Stimulated activated CD4-positive, alpha-beta T cell treated with anti-CD3 and anti-CD28 coated beads, TNF-alpha, amount 100 ng/mL, for 48 hours (primary cell): ENCODE data around the gene INSIG1.

Source experiments
- DNase-seq, 3 donors: peaks; one replicate each; pipeline ENCODE4 v3.0.0-alpha.2; 2020; ENCODE audit warnings: low read depth in 3 of 3

The INSIG1 gene

DNA sequence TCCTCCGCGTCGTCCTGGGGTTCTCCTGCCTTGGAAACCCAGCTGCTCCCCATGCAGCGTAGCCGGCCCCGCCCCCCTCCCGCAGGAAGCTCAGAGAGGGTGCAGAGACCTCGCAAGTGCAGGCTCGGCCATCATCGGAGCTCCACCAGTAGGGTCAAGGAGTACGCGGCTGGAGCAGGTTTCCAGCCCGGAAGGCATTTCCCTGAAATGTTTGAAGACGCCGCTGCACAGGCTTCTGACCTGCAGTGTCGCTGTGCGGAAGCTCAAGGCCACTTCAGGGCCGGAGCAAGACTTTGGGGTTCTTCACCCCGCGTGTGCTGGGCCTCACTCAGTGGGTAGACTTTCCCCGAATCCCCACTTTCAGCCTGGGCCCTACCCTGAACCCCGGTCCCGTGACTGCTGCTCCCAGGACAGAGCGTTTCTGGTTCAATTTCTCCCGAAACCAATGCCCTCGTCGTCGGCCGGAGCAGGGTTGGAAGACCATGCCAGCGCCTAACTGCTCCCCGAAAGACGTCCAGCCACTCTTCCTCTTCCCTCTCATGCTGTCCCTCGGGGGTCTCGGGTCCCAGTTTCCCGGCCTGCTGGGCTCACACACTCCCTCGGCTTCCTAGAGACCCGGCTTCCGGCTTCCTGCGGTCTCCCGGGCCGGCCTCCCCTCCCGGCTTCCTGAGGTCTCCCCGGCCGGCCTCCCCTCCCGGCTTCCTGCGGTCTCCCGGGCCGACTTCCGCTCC, 52.1 kb downstream of the INSIG1 start:
- no peak for DNase-seq

DNA sequence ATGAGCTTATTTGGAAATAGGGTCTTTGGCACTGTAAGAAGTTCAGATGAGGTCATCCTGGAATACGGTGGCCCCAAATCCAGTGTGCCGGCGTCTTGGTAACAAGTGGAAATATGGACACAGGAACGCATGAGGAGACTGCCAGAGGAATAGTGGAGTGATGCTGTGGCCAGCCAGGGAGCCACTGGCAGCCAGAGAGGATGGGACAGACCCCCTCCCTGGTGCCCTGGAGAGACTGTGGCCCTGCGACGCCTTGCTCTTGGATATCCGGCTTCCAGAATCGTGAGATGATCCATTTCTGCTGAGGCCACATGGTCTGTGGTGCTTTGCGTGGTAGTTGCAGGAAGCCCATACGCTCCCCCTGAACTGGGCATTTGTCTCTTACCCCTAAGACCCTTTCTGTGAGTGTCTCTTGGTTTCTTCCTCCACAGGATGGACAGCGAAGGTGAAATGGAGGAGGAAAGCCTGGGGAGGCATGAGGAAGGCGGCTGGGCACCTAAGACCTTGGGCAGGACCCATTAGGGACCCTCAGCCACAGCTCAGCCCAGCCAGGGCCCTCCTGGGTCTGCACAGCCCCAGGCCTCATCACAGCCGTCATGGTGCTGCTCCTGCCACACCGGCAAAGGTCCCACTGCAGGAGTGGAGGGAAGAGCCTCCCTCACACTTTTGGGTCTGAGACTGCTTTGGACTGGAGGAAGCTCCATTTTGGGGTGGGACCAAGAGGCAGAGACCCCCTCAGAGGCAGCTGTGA, 53.6 kb downstream of the INSIG1 start:
- no peak for DNase-seq

DNA sequence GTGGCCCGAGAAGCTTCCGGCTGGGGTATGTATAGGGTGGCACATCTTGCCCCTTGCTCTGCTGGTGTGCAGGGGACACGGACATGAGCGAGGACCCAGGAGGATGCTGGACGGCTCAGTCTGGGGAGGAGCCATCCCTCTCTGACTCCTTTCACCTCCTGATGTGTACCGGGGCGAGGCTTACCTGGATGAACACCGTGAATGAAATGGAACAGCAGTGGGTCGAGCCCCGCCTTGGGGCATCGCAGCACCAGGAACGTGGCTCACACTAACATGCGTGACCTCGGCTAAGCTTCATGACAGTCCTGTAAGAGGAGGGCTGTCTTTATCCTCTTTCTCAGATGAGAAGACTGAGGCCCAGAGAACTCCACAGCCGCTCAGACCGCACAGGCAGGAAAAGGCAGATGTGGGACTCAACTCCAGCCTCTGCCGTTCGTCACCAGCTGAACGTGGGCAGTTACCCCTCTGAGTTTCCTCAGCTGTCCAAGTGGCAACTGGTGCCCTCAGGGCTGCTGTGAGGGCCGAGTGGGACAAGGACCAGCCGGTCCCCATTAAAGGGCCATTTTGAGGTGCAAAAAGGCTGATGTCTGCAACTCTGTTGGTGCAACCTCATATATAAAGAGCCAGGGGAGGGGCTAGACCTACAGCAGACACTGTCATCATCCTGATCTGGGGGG, 54.5 kb downstream of the INSIG1 start:
- DNase-seq = no peak

DNA sequence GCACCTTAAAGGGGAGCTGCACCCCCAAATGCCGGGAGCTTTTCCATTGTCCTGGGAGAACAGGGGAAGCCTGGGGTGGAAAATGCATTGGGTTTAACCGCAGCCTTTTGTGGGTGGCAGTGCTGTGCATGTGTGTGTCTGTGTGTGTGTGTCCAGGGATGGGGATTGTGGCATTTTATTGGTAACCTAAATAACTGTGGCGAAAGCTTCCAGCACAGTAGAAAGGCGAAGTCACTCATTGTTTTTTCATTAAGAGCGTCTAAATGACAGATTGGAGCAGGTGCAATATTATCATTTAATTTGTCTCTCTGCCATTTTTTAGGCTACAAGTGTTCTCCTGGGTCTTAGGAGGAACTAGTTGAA, 55.1 kb downstream of the INSIG1 start:
- DNase-seq = no peak

DNA sequence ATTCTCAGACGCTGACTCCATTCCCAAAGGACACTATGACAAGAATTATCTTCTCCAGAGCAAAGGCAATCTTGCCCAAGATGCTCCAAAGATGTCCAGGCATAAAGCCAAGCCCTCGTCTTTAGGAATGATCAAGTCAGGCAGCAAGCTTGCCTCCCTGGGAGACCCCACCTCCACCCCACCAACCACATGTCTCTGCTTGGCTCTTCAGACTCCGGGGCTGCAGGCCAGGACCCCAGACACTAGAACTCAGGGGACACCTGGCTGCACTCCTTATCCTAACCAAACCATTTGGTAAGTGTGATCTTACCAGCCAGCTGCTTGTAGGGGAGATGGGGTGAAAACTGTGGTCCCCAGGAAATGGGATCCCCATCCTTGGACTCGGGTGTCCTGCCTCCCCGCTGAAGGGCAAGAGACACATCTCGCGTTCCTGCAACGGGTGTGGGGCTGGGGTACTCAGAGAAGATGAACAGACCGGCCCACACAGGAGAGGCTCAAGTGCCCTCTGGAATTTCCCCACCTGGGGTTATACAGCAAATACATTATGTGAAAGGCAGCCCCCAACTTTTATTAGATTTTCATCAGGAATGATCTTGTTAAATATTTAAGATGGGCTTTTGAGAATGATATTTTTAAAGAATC, 55.7 kb downstream of the INSIG1 start:
- DNase-seq = no peak

DNA sequence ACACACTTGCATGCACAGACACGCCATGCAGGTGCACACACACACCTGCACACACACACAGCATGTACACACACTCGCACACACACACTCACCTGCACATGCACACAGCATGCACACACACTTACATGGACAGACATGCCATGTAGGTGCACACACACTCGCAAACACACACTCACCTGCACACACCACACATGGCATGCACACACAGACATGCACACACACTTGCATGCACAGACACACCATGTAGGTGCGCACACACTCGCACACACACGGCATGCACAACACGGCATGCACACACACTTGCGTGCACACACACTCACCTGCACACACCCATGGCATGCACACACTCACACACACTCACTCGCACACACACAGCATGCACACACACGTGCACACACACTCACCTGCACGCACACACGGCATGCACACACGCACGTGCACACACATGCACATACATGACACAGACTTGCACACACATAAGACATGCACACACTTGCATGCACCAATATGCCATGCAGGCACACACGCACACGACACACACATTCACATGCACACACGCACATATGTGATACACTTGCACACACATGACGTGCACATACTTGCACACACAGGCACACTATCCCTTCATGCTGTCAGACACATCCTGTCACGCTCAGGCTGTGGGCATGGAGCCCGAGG, 56.8 kb downstream of the INSIG1 start:
- no peak for DNase-seq

DNA sequence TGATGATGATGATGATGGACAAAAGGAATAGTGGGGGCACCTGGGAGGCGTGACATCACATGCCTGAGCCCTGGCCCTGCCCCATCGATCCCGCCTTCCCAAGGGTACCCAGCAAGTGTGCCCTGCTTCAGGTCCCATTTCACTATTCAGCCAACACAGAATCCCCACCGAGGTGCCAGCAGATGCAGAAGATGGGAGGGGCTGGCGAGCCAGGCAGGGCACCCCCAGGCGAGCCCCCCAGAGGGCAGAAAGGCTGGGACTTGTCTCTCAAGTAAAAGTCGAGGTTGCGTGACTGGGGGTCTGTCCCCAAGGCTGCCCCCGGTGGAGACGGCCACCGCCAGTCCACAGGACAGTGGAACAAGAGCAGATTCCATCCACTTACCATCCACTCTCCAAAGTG, 57.5 kb downstream of the INSIG1 start:
- no peak for DNase-seq

DNA sequence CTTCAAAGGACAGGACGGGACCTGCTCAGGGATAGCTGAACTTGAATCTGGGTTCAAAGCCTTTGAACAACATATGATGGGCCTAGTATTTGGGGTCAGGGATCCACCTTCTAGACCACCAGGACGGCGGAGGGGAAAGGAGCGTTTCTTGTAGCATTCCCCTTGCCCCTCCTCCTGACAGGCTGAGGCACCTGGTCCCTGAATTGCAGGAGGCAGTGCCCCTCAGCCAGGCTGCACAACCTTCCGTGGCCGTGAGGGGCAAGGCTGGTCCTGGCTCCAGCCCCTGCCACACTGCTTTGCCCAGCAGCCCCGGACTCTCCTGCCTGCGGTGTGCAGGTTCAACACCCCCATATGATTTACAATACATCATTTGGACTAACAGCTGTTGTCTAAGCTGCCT, 58.1 kb downstream of the INSIG1 start:
- no peak for DNase-seq

DNA sequence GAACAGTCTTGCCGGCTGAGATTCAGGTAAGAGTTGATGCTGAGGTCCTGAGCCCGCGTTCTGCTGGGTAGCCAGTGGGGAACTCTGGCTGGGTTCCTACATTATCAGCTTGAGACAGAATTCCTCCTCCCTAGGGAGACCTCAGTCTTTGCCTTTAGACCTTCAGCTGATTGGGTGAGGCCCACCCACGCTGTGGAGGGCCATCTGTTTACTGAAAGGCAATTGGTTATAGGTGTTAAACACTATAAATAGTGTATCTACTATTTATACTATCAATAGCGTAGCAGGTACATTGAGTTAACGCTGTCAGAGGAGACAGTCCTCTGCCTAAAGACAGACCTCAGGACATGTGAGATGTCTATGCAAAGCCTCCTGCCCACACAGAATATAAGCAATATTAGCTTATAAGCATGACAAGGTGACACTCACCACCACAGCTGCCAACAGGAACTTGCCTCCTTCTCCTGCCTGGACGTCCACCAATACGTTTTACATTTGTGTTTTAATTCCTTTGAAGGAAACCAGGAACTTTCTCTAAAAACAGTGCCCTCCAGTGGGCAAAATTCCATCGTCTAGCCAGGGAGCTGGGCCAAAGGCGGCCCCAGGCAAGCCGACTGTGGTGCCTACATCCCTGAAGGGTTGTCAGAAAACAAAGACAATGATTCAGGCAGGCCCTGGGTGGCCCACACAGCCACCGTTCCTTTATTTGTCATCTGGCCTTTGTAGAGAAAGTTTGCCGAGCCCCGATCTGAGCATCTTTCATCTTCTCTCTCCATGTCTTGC, 58.8 kb downstream of the INSIG1 start:
- no peak for DNase-seq

DNA sequence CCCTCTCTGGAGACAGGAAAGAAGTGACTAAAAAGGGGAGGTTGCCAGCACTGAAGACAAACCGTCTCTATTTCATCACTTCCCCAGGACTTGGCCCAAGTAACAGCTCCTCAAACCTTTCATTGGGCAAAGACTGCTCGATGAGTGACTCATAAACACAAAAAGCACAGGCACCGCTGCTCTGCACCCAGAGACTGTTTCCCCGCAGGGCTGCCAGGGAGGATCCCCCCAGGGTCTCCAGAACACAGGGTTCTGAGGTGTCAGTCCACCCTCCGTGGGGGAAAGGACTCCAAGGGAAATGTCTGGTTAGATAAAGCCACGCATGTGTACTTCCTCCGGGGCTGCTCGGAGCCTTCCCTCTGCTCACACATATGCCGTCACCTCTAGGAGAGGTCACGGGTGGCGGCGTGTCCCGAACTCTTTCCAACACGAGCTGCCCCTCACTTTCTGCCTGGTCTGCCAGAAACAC, 59.9 kb downstream of the INSIG1 start:
- no peak for DNase-seq

DNA sequence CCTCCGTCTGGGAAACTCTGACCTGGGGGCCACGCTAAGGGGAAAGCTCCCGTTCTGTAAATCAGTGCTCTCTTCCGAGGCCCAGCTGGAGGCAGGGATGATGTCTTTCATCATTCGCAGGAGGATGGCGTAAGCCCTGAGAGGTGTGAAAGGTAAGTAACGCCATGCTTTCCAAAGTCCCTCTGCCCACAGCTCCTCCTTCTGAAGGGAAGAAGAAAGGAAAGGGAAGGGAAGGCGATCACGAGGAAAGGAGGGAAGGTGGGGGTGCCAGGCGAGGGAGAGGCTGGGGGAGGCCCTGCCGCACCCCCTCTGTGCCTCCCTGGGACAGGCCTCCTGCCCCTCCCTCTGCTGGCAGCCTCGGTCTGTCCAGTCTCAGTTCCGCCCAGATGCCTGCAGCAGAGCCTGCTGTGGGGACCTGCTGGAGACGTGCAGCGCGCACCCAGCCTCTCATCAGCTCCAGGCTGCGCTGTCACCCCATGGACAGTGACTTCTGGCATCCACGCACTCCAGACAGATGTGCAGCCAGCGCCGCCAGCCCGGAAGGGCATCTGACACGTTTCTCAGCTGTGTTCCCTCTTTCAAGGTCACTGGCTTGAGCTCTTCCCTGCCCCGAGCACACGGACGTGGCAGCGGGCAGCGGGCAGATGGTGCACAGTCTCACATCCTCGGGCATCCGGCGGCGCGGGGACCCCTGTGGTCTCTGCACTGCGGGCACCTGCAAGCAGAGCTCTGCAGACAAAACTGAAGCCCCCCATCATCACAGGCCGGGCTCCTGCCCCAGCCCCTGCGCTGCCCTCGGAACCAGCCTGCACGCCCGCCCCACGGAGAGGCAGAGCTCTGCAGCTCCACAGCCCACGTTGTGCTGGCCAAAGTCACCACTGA, 60.6 kb downstream of the INSIG1 start:
- DNase-seq = no peak

DNA sequence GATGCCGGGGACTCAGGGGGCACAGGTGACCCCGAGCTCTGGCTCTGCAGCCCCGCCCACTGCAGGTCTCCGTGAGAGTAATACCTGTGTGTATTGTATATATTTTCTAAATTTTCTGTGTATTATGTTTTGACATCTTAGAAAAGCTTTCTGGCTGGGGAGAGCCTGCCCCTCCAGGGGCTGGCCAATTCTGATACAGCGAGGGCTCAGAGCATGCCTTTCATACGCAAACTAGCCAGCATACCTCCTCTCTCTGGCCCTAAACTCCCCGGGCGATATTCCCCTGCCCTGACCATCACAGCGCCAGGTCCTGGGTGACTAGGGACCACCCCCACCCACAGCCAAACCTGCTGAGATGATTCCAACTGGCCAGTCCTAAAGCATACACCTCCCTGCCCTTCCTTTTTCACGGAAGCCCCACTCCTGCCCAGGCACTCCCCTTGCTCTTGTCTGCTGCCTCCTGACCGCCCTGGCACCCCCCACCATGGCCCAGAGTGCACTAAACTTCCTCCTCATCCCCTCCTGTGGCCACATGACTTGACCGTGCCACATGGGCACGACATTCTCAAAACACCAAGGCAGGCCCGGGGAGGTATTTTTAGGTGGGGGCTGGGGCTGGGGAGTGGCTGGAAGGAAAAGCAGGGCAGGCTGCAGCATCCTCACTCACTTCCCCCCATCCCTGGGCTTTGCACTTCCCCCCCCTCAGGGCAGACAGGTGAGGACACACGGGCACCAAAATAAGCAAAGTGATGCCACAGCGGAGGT, 61.5 kb downstream of the INSIG1 start:
- DNase-seq = no peak
